Naive thymus-derived CD4-positive, alpha-beta T cell (primary cell): ENCODE data around the gene SIRPA. TPM values are rescaled to one million over a fixed set of nuclear protein-coding genes. Genes with fewer than 3 reads are reported as not detected.

Source experiments
- ATAC-seq: fragments of 150-1000 bp; cut with Tn5 transposase; 2 replicates; pipeline ENCODE4 v1.10.0; 2021; ENCODE audit warnings: mild to moderate bottlenecking, moderate library complexity
- CTCF ChIA-PET: fragments of 350-600 bp; sonication (Branson Sonifier 250); formaldehyde crosslinking; loops from one replicate; lab custom pipeline; 2021; ENCODE audit warnings: antibody characterized with exemption; lab: Charles Lee
- POLR2A ChIA-PET: fragments of 350-600 bp; sonication (Branson Sonifier 250); formaldehyde crosslinking; loops from one replicate; lab custom pipeline; 2021; ENCODE audit warnings: antibody characterized with exemption, inconsistent platforms; lab: Charles Lee
- DNase-seq, 9 donors: peaks; one replicate each; pipeline versions ENCODE4 v3.0.0 to v3.0.0-alpha.2; 2020 to 2022; ENCODE audit warnings: mixed read lengths in 1 of 9
- H3K27ac ChIP-seq: one replicate; pipeline ENCODE4 v1.7.0; 2013; ENCODE audit warnings: mild to moderate bottlenecking, low read depth, low read length, moderate library complexity
- H3K27me3 ChIP-seq, 2 donors: one replicate each; pipeline ENCODE4 v1.7.0; 2013; ENCODE audit warnings: low read length in 2 of 2, mild to moderate bottlenecking in 2 of 2, moderate library complexity in 2 of 2; ENCODE audit not compliant: control insufficient read depth in 2 of 2, insufficient read depth in 2 of 2
- H3K36me3 ChIP-seq, 3 experiments: 1 replicate in 2 of 3; 2 replicates in 1 of 3; pipeline ENCODE4 v1.7.0; 2013; ENCODE audit warnings: low read length in 3 of 3, mild to moderate bottlenecking in 3 of 3, moderate library complexity in 1 of 3; ENCODE audit not compliant: insufficient read depth in 3 of 3, control insufficient read depth in 2 of 3
- H3K4me1 ChIP-seq, 2 donors: one replicate each; pipeline ENCODE4 v1.7.0; 2013; ENCODE audit warnings: low read length in 2 of 2, mild to moderate bottlenecking in 2 of 2, moderate library complexity in 1 of 2; ENCODE audit not compliant: control insufficient read depth in 2 of 2, insufficient read depth in 2 of 2
- H3K4me3 ChIP-seq: 2 replicates; pipeline ENCODE4 v1.7.0; 2013; ENCODE audit warnings: mild to moderate bottlenecking, low read length
- H3K9me3 ChIP-seq, 3 experiments: 1 replicate in 2 of 3; 2 replicates in 1 of 3; pipeline ENCODE4 v1.7.0; 2013; ENCODE audit warnings: low read length in 3 of 3; ENCODE audit not compliant: control insufficient read depth in 2 of 3
- H3K27ac Mint-ChIP-seq, 9 donors: one replicate each; pipeline ENCODE4 v1.8.0; 2020 to 2022; ENCODE audit warnings: mixed read lengths in 9 of 9, mild to moderate bottlenecking in 8 of 9, moderate library complexity in 5 of 9, inconsistent platforms in 2 of 9
- H3K27me3 Mint-ChIP-seq, 5 donors: one replicate each; pipeline ENCODE4 v1.8.0; 2021 to 2022; ENCODE audit warnings: mixed read lengths in 5 of 5, mild to moderate bottlenecking in 1 of 5
- H3K36me3 Mint-ChIP-seq, 5 donors: one replicate each; pipeline ENCODE4 v1.8.0; 2020 to 2022; ENCODE audit warnings: mixed read lengths in 5 of 5, mild to moderate bottlenecking in 3 of 5, inconsistent platforms in 1 of 5
- H3K4me1 Mint-ChIP-seq, 7 donors: one replicate each; pipeline ENCODE4 v1.8.0; 2020 to 2022; ENCODE audit warnings: mixed read lengths in 7 of 7, mild to moderate bottlenecking in 3 of 7, inconsistent platforms in 1 of 7
- H3K4me3 Mint-ChIP-seq, 10 donors: one replicate each; pipeline ENCODE4 v1.8.0; 2020 to 2022; ENCODE audit warnings: mild to moderate bottlenecking in 10 of 10, mixed read lengths in 10 of 10, moderate library complexity in 6 of 10, inconsistent platforms in 2 of 10
- H3K9me3 Mint-ChIP-seq, 11 donors: one replicate each; pipeline ENCODE4 v1.8.0; 2020 to 2022; ENCODE audit warnings: mixed read lengths in 11 of 11, mild to moderate bottlenecking in 4 of 11, inconsistent platforms in 1 of 11, moderate library complexity in 1 of 11
- intact Hi-C, 2 donors: fragments of 100-400 bp; cut with micrococcal nuclease; formaldehyde crosslinking; loops; one replicate each; pipeline ENCODE4 v1.15.1; 2023
- polyA plus RNA-seq, 2 donors: library from polyadenylated mRNA; unstranded; fragments of 300-500 nt; fragmentation: Illumina TruSeq; gene quantifications; one replicate each; pipeline ENCODE4 v1.2.3, GENCODE V29; 2021
- total RNA-seq, 6 experiments: library from RNA in 5 of 6; stranded (reverse) in 5 of 6; gene quantifications; 1 replicate in 5 of 6; 2 replicates in 1 of 6; pipeline ENCODE4 v1.2.3 and lab custom pipeline; 2021 to 2026

The SIRPA gene
- total and polyA plus RNA-seq, 7 experiments from 2014 or later, result 1.7 to 42.9 (median 3.6) TPM; not detected in 3

DNA sequence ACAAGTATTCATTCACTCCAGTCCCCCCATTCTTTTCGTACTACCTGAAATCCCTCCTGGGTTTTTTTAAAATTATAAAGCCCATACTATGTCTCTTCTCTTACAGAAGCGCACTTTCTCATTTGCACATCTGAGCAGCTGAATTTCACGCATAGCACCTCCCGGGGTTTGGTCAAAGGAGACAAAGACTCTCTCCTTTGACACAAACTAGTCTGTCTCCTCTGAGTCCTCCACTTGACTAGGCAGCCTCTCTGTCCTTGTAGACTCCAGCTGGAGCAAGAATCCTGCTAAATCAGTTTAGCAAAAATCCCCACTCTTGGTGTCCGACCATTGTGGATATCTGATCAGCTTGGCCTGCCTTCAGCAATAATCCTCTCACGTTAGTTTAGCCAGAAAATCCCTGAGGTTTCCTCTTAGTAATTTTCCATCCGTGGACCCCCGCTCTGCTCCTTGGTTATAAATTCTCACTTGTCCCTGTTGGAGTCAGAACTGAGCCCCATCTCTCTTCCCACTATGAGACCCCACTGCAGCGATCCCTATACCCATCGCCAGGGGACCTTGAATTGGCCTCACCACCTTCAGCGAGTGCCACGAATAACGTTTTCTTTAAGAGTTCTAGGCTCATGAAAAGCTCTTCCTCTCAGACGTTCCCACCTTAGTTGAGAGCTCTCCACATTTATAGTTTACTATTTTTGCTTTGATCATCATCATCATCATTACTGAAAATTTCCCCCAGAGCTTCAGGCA lies 69.6 kb downstream of the SIRPA start:
- Mint-ChIP-seq H3K4me3 (peak overlapping the region in 9 of 10 donors; percentile 33 to 72 (median 62)), H3K36me3 (no peaks in the 10 kb centered on the region), H3K27ac (no peak overlapping the region), H3K4me1 (peaks cover 4 to 9% (median 7%) of the 10 kb centered on the region in 7 donors), H3K9me3 (peaks cover 0 to 4% (median 0%) of the 10 kb centered on the region in 11 donors), H3K27me3 (peaks cover 14 to 32% (median 30%) of the 10 kb centered on the region in 5 donors)
- H3K27me3 ChIP-seq, result no peaks in the 10 kb centered on the region
- DNase-seq (no peak), ATAC-seq (no peak)
- POLR2A ChIA-PET, result no interaction called here
- no peak overlapping the region for H3K4me3 ChIP-seq
- H3K36me3 ChIP-seq, result no peaks in the 10 kb centered on the region
- no peak overlapping the region for H3K27ac ChIP-seq
- no peaks in the 10 kb centered on the region for H3K9me3 ChIP-seq
- H3K4me1 ChIP-seq, result no peaks in the 10 kb centered on the region
- intact Hi-C loops, result loop anchor here (1.0 to 5.0 kb wide), 4 partner anchors 128 to 487 kb away; no protein-coding TSS in a partner anchor
- CTCF ChIA-PET, result interaction anchor here (0.6 to 3.0 kb wide), 6 partner anchors 13 to 261 kb away, joined by 3 to 43 read pairs (median 4); no protein-coding TSS in a partner anchor

DNA sequence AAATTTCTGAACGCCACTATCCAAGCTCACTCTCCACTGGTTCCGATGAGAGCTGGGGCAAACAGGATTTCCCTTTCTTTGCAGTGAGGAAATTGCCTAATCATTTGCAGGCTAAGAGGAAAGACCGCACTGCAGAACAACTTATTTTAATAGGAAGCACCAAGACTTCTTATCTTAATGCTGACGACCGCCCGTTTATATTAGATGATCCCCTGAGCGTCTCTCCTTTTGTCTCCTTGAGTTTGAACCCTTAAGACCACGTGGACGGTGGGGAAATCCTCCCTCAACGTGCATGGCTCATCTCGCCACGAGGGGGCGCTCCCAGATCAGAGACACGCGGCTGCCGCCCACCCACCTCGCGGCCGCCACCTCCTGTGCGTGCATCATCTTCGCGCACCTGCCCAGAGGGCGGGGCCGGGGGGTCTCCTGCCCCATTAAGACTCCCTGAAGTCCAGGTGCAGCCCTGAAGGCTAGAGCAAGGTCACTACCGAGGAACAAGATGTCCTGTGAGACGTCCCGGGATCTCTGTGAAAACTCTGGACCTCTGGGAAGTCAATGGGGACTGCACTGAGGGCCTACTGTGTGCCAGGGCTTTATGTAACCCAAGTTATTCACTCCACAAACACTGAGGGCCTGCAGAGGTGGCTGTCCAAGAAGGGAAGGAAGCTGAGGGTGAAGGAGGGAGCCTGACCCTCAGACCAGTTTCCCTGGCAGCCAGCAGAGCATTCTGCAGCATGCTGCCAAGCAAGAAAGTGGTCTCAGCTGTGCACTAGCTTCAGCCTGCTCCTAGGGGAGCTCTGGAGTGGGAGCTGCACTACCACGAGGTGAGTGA lies 70.5 kb downstream of the SIRPA start:
- ChIA-PET CTCF (interaction anchor here (0.6 to 3.0 kb wide), 8 partner anchors 10 to 260 kb away, joined by 3 to 43 read pairs (median 4); no protein-coding TSS in a partner anchor), POLR2A (no interaction called here)
- Mint-ChIP-seq H3K36me3 (no peaks in the 10 kb centered on the region), H3K27ac (no peak overlapping the region), H3K9me3 (peaks cover 0 to 4% (median 0%) of the 10 kb centered on the region in 11 donors), H3K27me3 (peaks cover 14 to 41% (median 28%) of the 10 kb centered on the region in 5 donors), H3K4me3 (peak overlapping the region in 9 of 10 donors; percentile 33 to 72 (median 62)), H3K4me1 (peaks cover 4 to 9% (median 7%) of the 10 kb centered on the region in 7 donors)
- intact Hi-C loops, result loop anchor here (1.0 to 5.0 kb wide), 4 partner anchors 127 to 487 kb away; no protein-coding TSS in a partner anchor
- Histone ChIP-seq H3K36me3 (no peaks in the 10 kb centered on the region), H3K9me3 (no peaks in the 10 kb centered on the region), H3K4me1 (no peaks in the 10 kb centered on the region), H3K4me3 (no peak overlapping the region), H3K27ac (no peak overlapping the region), H3K27me3 (no peaks in the 10 kb centered on the region)
- ATAC-seq, result peak; percentile 80
- peak; percentile 34 to 85 (median 62) for DNase-seq

DNA sequence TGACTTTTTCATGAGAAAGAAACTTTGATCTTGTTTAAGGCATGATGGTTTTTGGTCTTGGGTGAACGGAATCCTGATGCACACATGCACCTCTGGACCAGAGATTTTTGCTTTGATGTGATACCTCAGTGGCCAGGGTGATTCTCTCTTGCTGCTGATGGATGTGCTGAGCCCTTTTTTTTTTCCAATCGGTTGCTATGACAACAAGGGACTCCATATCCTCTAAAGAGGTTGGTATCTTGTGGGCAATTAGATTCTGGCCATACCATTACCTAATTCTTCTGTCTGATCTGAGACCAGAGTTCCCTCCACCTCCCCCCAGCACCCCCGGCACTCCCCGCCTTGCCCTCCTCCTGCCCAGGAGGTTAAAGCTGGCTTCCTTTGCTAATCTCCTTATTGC lies 73.8 kb downstream of the SIRPA start:
- ChIA-PET CTCF (interaction anchor here (0.6 to 1.1 kb wide), 2 partner anchors 140 to 203 kb away, joined by 3 read pairs; no protein-coding TSS in a partner anchor), POLR2A (no interaction called here)
- Histone ChIP-seq H3K9me3 (no peaks in the 10 kb centered on the region), H3K36me3 (no peaks in the 10 kb centered on the region), H3K4me3 (no peak overlapping the region), H3K4me1 (no peaks in the 10 kb centered on the region), H3K27ac (no peak overlapping the region), H3K27me3 (no peaks in the 10 kb centered on the region)
- Mint-ChIP-seq H3K27ac (no peak overlapping the region), H3K9me3 (peaks cover 0 to 4% (median 0%) of the 10 kb centered on the region in 11 donors), H3K36me3 (no peaks in the 10 kb centered on the region), H3K4me3 (no peak overlapping the region), H3K4me1 (peaks cover 4 to 9% (median 7%) of the 10 kb centered on the region in 7 donors), H3K27me3 (peaks cover 5 to 34% (median 23%) of the 10 kb centered on the region in 5 donors)
- intact Hi-C loops, result loop anchor here (5.0 kb wide), 1 partner anchor 483 kb away; no protein-coding TSS in a partner anchor
- no peak for ATAC-seq
- DNase-seq, result no peak

DNA sequence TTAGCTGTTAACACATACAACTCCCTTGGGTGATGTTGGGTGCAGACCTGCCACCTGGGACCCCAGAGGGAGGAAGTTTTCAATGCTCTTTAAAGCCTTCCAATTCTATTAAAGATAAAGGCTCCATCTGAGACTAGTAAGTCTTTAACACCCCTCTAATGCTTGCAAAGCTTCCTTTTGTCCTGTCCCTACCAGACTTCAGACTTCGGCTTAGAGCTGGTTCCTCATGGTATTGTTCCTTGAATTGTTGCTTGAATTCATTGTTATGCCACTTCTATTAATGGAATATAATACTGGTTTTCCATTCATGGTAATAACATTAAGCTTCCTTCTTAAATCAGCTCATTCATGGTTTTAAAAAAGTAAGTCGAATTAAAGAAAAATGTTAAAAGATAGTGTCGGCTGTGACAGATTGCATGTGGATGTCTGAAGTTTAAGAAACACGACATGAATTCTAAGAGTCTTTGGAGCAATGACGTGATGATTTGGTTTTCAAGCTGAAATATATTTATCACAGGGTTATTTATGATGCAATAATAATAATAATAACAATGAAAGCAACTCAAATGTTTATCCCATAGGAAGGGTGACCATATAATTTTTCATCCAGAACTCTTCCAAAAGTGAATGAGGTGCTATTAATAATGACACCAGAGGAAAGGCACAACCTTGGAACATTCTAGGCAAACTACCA lies 76.8 kb downstream of the SIRPA start:
- H3K27ac ChIP-seq, result no peak overlapping the region
- H3K4me1 ChIP-seq, result no peaks in the 10 kb centered on the region
- H3K4me3 ChIP-seq, result no peak overlapping the region
- Mint-ChIP-seq H3K9me3 (no peaks in the 10 kb centered on the region), H3K27me3 (peaks cover 1 to 21% (median 11%) of the 10 kb centered on the region in 5 donors), H3K36me3 (no peaks in the 10 kb centered on the region), H3K27ac (no peak overlapping the region), H3K4me3 (no peak overlapping the region), H3K4me1 (no peaks in the 10 kb centered on the region)
- H3K36me3 ChIP-seq, result no peaks in the 10 kb centered on the region
- no peaks in the 10 kb centered on the region for H3K9me3 ChIP-seq
- no peak for DNase-seq
- no peaks in the 10 kb centered on the region for H3K27me3 ChIP-seq
- intact Hi-C loops, result no loop called here
- POLR2A ChIA-PET, result no interaction called here
- CTCF ChIA-PET, result interaction anchor here (1.8 kb wide), 1 partner anchor 200 kb away, joined by 7 read pairs; no protein-coding TSS in a partner anchor
- ATAC-seq, result no peak

DNA sequence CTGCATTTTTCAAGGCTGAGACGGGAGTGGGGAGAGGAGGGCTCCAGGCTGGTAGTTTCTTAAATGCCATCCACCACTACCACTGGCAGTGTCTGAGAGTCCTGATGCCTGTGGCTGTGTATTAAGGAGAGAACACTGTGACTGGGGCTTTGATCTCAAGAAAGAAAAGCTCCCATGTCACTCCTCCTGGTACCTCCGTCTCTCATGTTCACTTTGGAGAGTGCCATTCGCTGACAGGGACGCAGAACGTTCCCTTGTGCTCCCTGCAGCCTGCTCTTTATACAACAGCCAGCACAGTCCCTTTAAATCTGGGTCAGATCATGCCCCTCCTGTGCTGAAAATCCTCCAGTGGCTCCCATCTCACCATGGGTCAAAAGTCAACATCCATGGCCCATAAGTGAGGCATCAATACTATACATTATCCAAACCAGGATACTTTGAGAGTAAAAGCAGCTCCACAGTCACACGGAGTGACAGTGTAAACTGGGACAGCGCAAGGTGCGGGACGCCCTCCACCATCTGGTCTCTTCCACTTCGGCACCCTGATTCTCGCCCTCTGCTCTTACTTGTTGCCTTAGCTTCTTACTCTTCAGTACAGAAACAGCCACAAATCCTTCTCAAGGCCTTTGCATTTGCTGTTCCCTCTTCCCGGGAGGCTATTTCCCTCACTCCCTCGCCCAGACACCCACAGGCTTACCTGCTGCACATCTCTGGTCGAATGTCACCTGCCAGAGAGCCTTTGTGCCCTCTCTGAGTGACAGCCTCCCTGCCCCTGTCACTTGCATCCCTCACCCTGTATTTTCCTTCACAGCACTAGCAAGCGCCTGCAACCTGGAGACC lies 78.6 kb downstream of the SIRPA start:
- Mint-ChIP-seq H3K36me3 (no peaks in the 10 kb centered on the region), H3K4me1 (no peaks in the 10 kb centered on the region), H3K27me3 (peaks cover 13 to 35% (median 23%) of the 10 kb centered on the region in 5 donors), H3K9me3 (no peaks in the 10 kb centered on the region), H3K4me3 (no peak overlapping the region), H3K27ac (no peak overlapping the region)
- no peak for ATAC-seq
- ChIA-PET CTCF (no interaction called here), POLR2A (no interaction called here)
- DNase-seq, result no peak
- Histone ChIP-seq H3K9me3 (no peaks in the 10 kb centered on the region), H3K4me3 (no peak overlapping the region), H3K27ac (no peak overlapping the region), H3K36me3 (no peaks in the 10 kb centered on the region), H3K4me1 (no peaks in the 10 kb centered on the region), H3K27me3 (no peaks in the 10 kb centered on the region)
- intact Hi-C loops, result no loop called here
